OCI-LY1 (cell line): ENCODE results near the gene RAMP3.

Experiments used
- CTCF ChIP-seq: fragments of 200-600 bp; sonication (generic), shearing (Covaris generic); IDR thresholded peaks from 2 replicates; pipeline ENCODE4 v1.5.1; 2017; ENCODE audit warnings: mild to moderate bottlenecking, antibody characterized with exemption, low read length, moderate library complexity, mixed read lengths
- EZH2 ChIP-seq: fragments of 200-600 bp; sonication (generic), shearing (Covaris generic); IDR thresholded peaks from 2 replicates; pipeline ENCODE4 v1.8.0; 2017; ENCODE audit warnings: borderline replicate concordance, mixed run types, mild to moderate bottlenecking, antibody characterized with exemption, low read length, moderate library complexity, mixed read lengths

GRCh38 chr7:45219801-45220435 is 62.3 kb downstream of the RAMP3 start:
- TF ChIP-seq CTCF: no peak
- TF ChIP-seq EZH2: no peak
